H7 (cell line): Measurements from ENCODE around the gene LCE3C. TPM values are rescaled to one million over a fixed set of nuclear protein-coding genes. Genes with fewer than 3 reads are reported as not detected.

Experiments
- DNase-seq: peaks from one replicate; pipeline ENCODE4 v3.0.0; 2012
- H3K27me3 ChIP-seq: 2 replicates; pipeline ENCODE4 v1.6.0; 2011; ENCODE audit warnings: mild to moderate bottlenecking, low read length; ENCODE audit not compliant: control insufficient read depth, insufficient read depth
- H3K36me3 ChIP-seq: replicated peaks from 2 replicates; pipeline ENCODE4 v1.5.1; 2011; ENCODE audit warnings: low read length; ENCODE audit not compliant: control insufficient read depth, insufficient read depth
- H3K4me3 ChIP-seq: 2 replicates; pipeline ENCODE4 v1.5.1; 2011; ENCODE audit warnings: low read depth, mild to moderate bottlenecking, control low read depth, low read length, moderate library complexity; ENCODE audit not compliant: insufficient read depth
- total RNA-seq: library from RNA; depleted of rRNA; stranded (reverse); fragments of >200 nt; shearing (Covaris generic); gene quantifications from 2 replicates; pipeline ENCODE4 v1.2.3, GENCODE V29; 2014; rRNA removed

The LCE3C gene
- total RNA-seq, 1 experiment from 2014 or later: not detected

- no peaks in the 10 kb centered on the region for H3K27me3 ChIP-seq
- no peaks in the 10 kb centered on the region for H3K36me3 ChIP-seq
- H3K4me3 ChIP-seq: no peak overlapping the region
- no peak for DNase-seq
Observed at GRCh38 chr1:152630596-152630995, 30.6 kb downstream of the LCE3C start.

GRCh38 chr1:152640351-152640750 lies 40.3 kb downstream of the LCE3C start:
- no peak for DNase-seq
- H3K36me3 ChIP-seq: no peaks in the 10 kb centered on the region
- H3K4me3 ChIP-seq: no peak overlapping the region
- H3K27me3 ChIP-seq: no peaks in the 10 kb centered on the region

GRCh38 chr1:152643945-152644344 lies 43.9 kb downstream of the LCE3C start:
- no peak overlapping the region for H3K4me3 ChIP-seq
- H3K27me3 ChIP-seq: no peaks in the 10 kb centered on the region
- DNase-seq: no peak
- no peaks in the 10 kb centered on the region for H3K36me3 ChIP-seq

GRCh38 chr1:152645146-152645545 lies 45.1 kb downstream of the LCE3C start:
- no peaks in the 10 kb centered on the region for H3K27me3 ChIP-seq
- no peaks in the 10 kb centered on the region for H3K36me3 ChIP-seq
- no peak overlapping the region for H3K4me3 ChIP-seq
- no peak for DNase-seq

DNA sequence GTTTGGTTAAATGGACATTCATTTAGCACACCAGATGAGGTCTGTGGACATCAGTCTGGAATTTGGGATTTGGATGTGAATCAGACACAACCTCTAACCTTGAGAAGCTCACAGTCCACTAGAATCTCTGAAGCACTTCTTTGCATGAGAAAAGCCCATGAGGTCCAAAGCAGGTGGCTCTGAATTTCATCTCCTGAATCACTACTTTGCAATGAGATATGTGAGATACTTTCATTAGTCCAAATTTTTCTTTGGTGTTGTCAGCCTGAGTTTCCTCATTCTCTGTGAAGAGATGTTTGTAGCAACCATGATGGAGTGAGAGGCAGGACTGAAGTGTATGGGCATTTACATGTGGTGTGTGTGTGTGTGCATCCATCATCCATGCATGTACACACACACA lies 46.6 kb downstream of the LCE3C start:
- H3K27me3 ChIP-seq: no peaks in the 10 kb centered on the region
- H3K4me3 ChIP-seq: no peak overlapping the region
- no peak for DNase-seq
- H3K36me3 ChIP-seq: no peaks in the 10 kb centered on the region

Other genes starting within 250 kb of the LCE3C start
- not detected in 2 replicates for gene FLG2, start 240.2 kb upstream of the LCE3C start, total RNA-seq
- gene CRNN, start 186.0 kb upstream of the LCE3C start, total RNA-seq: not detected in 2 replicates
- gene LCE5A, start 89.4 kb upstream of the LCE3C start, total RNA-seq: not detected in 2 replicates
- not detected in 2 replicates for gene CRCT1, start 85.8 kb upstream of the LCE3C start, total RNA-seq
- gene LCE3E, start 33.5 kb upstream of the LCE3C start, total RNA-seq: not detected in 2 replicates
- not detected in 2 replicates for gene LCE3D, start 19.7 kb upstream of the LCE3C start, total RNA-seq
- gene LCE3B, start 13.6 kb downstream of the LCE3C start, total RNA-seq: not detected in 2 replicates
- gene LCE3A, start 22.9 kb downstream of the LCE3C start, total RNA-seq: not detected in 2 replicates
- not detected in 2 replicates for gene LCE2D, start 63.1 kb downstream of the LCE3C start, total RNA-seq
- not detected in 2 replicates for gene LCE2C, start 75.0 kb downstream of the LCE3C start, total RNA-seq
- not detected in 2 replicates for gene LCE2B, start 85.9 kb downstream of the LCE3C start, total RNA-seq
- not detected in 2 replicates for gene LCE2A, start 98.1 kb downstream of the LCE3C start, total RNA-seq
- gene LCE4A, start 107.9 kb downstream of the LCE3C start, total RNA-seq: not detected in 2 replicates
- not detected in 2 replicates for gene KPRP, start 157.8 kb downstream of the LCE3C start, total RNA-seq
- gene LCE1F, start 174.9 kb downstream of the LCE3C start, total RNA-seq: not detected in 2 replicates
- not detected in 2 replicates for gene LCE1E, start 186.0 kb downstream of the LCE3C start, total RNA-seq
- not detected in 2 replicates for gene LCE1D, start 196.5 kb downstream of the LCE3C start, total RNA-seq
- not detected in 2 replicates for gene LCE1C, start 206.4 kb downstream of the LCE3C start, total RNA-seq
- gene LCE1B, start 211.7 kb downstream of the LCE3C start, total RNA-seq: not detected in 2 replicates
- gene LCE1A, start 227.2 kb downstream of the LCE3C start, total RNA-seq: not detected in 2 replicates
- gene LCE6A, start 242.6 kb downstream of the LCE3C start, total RNA-seq: not detected in 2 replicates